Left renal pelvis (tissue), 4 donors: ENCODE data around the gene SLC44A5. TPM values are rescaled to one million over a fixed set of nuclear protein-coding genes. Genes with fewer than 3 reads are reported as not detected.
A peak's percentile ranks its signal among the peaks of the same experiment; 100 is the strongest.
"Not testable (repeated sequence)": the region's sequence is repeated elsewhere in the genome, so short reads cannot be mapped to it uniquely, and the experiment has no call there.

Source experiments
- DNase-seq, 4 donors: peaks; one replicate each; pipeline ENCODE4 v3.0.0-alpha.2; 2013; ENCODE audit warnings: low read depth in 4 of 4, low spot score in 3 of 4
- polyA plus RNA-seq, 4 donors: library from polyadenylated mRNA; unstranded; fragments of 120-200 nt; gene quantifications; one replicate each; pipeline ENCODE4 v1.2.1, GENCODE V29; 2013; ENCODE audit not compliant: insufficient read length in 4 of 4

Gene SLC44A5
- polyA plus RNA-seq, result 10 to 100 TPM in 3 of 4 donors, 1 to 10 TPM in 1; 3.7 to 17.0 (median 13.5) TPM

DNA sequence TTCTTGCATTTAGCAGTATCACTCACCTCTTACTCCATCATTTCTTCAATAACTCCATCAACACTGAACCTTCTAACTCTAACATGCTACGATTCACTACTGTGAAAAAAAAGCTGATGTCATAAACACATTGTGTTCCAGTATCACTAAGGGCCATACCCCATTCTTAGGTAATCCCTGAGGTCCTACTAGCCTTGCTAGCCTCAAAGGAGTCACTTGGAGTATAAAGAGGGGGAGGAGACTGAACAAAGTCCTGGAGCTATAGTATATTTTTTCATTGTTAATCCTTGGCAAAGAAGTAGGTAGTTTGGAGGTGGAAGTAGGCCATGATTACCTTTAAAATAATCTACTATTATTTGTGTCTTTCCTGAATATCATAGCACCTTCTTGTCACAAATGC lies at the start of gene SLC44A5:
TSS of gene SLC44A5 (minus strand) at position 101 of the 400 bp plus-strand sequence. CDS start 69,667 bp downstream, outside the sequence.
- DNase-seq, result no peak

DNA sequence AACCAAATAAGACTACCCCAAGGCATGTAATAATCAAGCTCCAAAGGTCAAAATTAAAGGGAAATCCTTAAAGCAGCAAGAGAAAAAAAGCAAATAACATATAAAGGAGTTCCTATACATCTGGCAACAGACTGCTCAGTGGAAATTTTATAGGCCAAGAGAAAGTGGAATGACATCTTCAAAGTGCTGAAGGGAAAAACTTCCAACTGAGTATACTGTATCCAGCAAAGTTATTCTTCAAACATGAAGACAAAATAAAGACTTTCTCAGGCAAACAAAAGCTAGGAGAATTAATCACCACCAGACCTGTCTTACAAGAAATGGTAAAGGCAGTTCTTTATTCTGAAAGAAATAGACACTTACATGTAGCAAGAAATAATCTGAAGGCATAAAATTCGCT lies 45.0 kb upstream of the SLC44A5 start:
- DNase-seq, result no peak

GRCh38 chr1:75647183-75647582 lies 36.3 kb upstream of the SLC44A5 start:
- DNase-seq, result not testable (repeated sequence)

DNA sequence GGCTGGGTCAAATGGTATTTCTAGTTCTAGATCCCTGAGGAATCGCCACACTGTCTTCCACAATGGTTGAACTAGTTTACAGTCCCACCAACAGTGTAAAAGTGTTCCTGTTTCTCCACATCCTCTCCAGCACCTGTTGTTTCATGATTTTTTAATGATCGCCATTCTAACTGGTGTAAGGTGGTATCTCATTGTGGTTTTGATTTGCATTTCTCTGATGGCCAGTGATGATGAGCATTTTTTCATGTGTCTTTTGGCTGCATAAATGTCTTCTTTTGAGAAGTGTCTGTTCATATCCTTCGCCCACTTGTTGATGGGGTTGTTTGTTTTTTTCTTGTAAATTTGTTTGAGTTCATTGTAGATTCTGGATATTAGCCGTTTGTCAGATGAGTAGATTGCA lies 34.2 kb upstream of the SLC44A5 start:
- DNase-seq, result not testable (repeated sequence)

DNA sequence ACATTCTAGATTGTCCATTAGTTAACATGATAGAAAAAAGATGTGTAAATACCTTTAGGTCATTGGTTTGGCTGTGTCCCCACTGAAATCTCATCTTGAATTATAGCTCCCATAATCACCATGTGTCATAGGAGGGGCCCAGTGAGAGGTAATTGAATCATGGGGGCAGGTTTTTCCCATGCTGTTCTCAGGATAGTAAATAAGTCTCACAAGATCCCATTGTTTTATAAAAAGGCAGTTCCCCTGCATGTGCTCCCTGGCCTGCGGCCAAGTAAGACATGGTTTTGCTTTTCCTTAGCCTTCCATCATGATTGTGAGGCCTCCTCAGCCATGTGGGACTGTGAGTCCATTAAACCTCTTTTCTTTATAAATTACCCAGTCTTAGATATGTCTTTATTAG lies 32.5 kb upstream of the SLC44A5 start:
- DNase-seq, result peak in 2 of 4 donors; percentile 6 to 27

GRCh38 chr1:75641325-75641724 lies 30.4 kb upstream of the SLC44A5 start:
- DNase-seq, result no peak

DNA sequence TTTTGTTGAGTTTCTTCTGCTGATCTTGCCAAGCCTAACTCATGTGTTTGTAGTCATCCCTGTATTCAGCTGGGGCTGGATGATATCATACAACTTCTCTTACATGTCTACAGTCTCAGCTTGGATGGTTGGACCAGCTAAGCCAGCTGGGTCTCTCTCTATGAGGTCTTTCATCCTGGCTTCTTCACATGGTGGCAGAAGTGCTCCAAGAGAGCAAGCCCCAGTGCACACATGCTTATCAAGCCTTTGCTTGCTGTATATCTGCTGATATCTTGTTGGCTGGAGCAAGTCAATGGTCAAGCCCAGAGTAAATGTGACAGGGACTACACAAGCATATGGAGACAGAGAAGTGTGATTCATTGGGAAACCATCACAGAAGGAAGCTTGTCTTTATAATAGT lies 29.2 kb upstream of the SLC44A5 start:
- no peak for DNase-seq

- peak in 2 of 4 donors; percentile 4 to 12 for DNase-seq
These were observed 21.5 kb upstream of the SLC44A5 start for GRCh38 chr1:75632350-75632949.

DNA sequence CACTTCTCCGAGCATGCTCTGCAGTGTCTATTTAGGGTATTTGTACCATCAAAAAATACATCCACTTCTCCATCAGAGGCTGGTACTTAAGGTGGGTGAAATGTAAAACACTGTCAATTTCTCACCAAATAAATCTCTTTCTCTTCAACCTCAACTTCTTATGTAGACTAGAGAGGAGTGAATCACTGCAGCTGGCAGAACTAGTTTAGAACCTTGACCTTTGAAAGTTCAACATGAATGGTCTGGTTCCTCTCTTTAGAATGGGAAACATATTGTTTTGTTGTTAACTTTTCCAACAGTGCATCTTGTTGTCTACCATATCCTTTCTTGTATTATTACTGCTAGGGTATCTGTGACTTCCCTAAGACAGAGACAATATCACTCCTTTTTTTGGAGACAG lies 20.1 kb upstream of the SLC44A5 start:
- no peak for DNase-seq

DNA sequence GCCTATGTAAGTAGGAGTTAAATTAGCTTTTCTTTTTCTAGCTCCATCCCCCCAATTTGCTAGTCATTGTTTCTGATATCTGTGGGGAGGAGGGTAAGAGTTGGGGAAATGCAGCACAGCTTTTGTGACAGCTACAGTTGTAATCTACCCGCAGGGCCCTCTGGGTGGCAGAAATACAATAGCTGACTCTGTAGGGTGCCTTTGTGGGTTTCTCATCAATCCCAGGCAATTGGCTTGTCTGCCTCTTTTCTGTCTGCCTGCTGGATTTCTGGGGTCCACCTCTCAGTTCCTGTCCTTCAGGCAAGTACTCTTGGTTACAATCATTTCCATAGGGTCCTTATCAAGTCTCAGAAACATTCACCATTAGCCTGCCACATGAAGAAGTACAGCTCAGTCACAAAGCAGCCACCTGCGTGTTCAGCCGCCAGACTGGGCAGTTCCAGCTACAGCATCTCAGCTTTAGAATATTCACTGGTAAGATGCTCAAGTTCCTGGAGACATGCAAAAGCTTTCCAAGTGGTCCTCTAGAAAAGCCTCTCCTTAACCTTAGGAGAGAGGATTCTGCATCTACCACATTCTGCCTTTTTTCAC lies 19.2 kb upstream of the SLC44A5 start:
- no peak for DNase-seq

- no peak for DNase-seq
These were observed 14.9 kb upstream of the SLC44A5 start for GRCh38 chr1:75625795-75626194.

- no peak for DNase-seq
These were observed 7.5 kb upstream of the SLC44A5 start for GRCh38 chr1:75618382-75618781.

- DNase-seq, result peak in 3 of 4 donors; percentile 34 to 56 (median 51)
These were observed 5.8 kb upstream of the SLC44A5 start for GRCh38 chr1:75616436-75617433.

- peak in 3 of 4 donors; percentile 12 to 32 (median 29) for DNase-seq
These were observed 4.9 kb upstream of the SLC44A5 start for GRCh38 chr1:75615613-75616435.

DNA sequence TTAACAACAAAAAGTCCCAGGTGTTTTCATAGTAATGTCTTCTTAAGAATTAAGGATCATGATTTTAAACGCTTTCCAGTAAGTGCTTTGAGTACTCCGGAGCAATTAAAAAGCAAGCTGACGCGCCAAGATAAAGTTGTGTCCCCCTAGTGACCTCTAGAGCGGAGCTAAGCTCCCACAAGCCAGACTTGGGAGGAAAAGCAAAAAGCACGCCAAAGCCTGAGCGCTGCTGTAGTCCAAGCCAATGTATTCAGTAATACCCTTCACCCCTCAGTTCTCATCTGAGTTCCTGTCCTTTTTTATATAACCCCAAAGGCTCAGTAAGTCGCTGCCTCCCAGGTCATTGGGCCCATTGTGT lies 3.5 kb upstream of the SLC44A5 start:
- DNase-seq, result no peak

DNA sequence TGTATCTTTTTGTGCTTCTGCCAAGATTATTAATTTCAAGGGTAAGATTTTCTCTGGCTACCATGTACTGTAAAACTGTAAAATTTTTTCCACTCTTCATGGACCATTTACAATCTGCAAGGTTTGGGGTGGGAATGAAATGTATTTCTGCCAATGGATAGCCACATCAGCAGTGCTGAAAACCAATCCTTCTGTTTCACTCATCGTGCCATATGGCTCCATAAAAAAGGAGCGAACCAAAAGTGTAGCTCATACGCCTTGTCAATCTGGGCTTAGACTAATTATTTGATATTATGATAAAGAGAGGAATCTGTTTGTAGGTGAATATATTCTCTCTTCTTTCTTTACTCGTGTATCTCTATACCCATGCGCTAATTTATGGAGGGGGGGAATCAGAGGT lies 3.0 kb upstream of the SLC44A5 start:
- no peak for DNase-seq

DNA sequence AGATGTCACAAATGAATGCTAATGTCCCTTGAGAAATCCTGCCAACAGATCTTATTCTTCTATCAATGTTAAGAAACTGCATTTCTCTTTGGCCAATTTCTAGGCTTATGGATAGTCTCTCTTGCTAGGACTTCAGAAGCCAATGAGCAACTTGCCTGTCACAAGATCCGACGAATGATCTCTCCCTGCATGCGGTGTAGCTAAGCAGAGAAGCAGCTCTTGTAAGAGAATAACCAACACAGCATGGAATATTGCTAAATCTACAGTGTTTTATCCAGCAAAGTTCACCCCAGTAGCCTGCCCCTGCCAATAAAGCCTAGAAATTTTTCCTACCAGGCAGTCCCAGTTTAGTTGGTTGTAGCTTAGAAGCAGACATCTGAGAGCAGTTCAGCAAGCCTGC lies 2.1 kb upstream of the SLC44A5 start:
- no peak for DNase-seq

- no peak for DNase-seq
These were observed 8.4 kb downstream of the SLC44A5 start for GRCh38 chr1:75602486-75602885.

DNA sequence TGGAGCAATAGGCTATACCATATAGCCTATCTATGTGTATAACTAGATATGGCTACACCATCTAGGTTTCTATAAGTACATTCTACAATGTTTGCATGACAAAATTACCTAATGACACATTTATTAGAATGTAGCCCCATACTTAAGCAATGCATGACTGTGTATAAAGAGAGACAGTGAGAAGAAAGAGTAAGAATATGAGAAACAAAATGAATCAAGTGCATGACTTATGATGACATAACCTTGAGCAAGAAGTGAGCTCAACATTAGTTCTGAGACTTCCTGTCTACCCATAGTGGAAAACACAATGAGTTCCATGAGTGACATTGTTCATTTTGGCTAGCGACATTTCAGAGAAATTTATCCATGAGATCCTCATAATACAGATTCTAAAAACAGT lies 10.1 kb downstream of the SLC44A5 start:
- DNase-seq, result no peak

DNA sequence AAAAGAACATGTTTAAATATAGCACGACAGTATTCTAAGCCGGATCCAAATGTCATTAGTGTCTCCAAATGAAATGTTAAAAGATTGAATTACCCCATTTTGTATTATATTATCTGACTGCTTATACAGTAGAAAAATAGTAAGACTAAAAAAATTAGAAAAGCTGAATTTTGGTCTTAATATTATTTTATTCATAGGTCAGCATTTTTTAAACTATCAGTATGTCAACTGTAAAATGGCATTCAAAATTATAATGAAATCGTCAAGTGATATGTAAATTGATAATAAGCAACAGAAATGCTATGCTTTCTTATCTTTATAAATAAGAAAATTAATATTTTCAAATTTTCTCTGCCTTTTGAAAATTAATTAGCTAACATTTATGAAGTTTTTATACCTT lies 16.6 kb downstream of the SLC44A5 start:
- no peak for DNase-seq
